Muscle of leg (tissue), 9 donors: ENCODE measurements around the gene PITRM1. TPM values are rescaled to one million over a fixed set of nuclear protein-coding genes. Genes with fewer than 3 reads are reported as not detected.

Experiments
- polyA plus RNA-seq, 8 donors: library from polyadenylated mRNA; unstranded; fragments of 120-200 nt; gene quantifications; one replicate each; pipeline versions ENCODE4 v1.2.1 to v1.2.3, GENCODE V29; 2013; ENCODE audit warnings: inconsistent platforms in 1 of 8, low replicate concordance in 1 of 8; ENCODE audit not compliant: insufficient read length in 8 of 8, insufficient read depth in 1 of 8
- total RNA-seq: library from RNA; stranded (reverse); fragments of 120-200 nt; gene quantifications from one replicate; pipeline ENCODE4 v1.2.4, GENCODE V29; 2013

The PITRM1 gene
- total and polyA plus RNA-seq, 9 donors, result 44.0 to 69.8 (median 55.2) TPM

Other genes starting within 250 kb of the PITRM1 start
- gene PFKP, start 105.2 kb downstream of the PITRM1 start, total RNA-seq, result 16.4 TPM
- gene PFKP, start 105.2 kb downstream of the PITRM1 start, polyA plus RNA-seq, result 10 to 100 TPM; 15.0 to 24.4 (median 19.1) TPM